Muscle layer of duodenum (tissue), 2 donors: ENCODE results near the gene YTHDC2.

Experiments
- H3K27ac ChIP-seq: one replicate; pipeline ENCODE4 v1.7.0; 2013; ENCODE audit warnings: mild to moderate bottlenecking, low read length
- H3K27me3 ChIP-seq: one replicate; pipeline ENCODE4 v1.7.0; 2013; ENCODE audit warnings: low read depth, mild to moderate bottlenecking, control low read depth, low read length
- H3K36me3 ChIP-seq, 2 donors: one replicate each; pipeline ENCODE4 v1.7.0; 2013; ENCODE audit warnings: low read length in 2 of 2, control low read depth in 1 of 2, mild to moderate bottlenecking in 1 of 2; ENCODE audit not compliant: insufficient read depth in 2 of 2, control insufficient read depth in 1 of 2
- H3K4me1 ChIP-seq, 2 donors: one replicate each; pipeline ENCODE4 v1.7.0; 2013; ENCODE audit warnings: low read length in 2 of 2, mild to moderate bottlenecking in 2 of 2, control low read depth in 1 of 2, moderate library complexity in 1 of 2; ENCODE audit not compliant: insufficient read depth in 2 of 2, control insufficient read depth in 1 of 2
- H3K4me3 ChIP-seq, 2 donors: one replicate each; pipeline ENCODE4 v1.7.0; 2013; ENCODE audit warnings: low read length in 2 of 2, low read depth in 1 of 2, mild to moderate bottlenecking in 1 of 2
- H3K9me3 ChIP-seq, 2 donors: one replicate each; pipeline ENCODE4 v1.7.0; 2013; ENCODE audit warnings: low read length in 2 of 2, control low read depth in 1 of 2, mild to moderate bottlenecking in 1 of 2; ENCODE audit not compliant: control insufficient read depth in 1 of 2
- donor health status: healthy.

YTHDC2 gene

GRCh38 chr5:113493446-113493845, 20.0 kb upstream of the YTHDC2 start:
- Histone ChIP-seq H3K4me3 (no peak overlapping the region), H3K27me3 (peaks cover 7% of the 10 kb centered on the region), H3K9me3 (peaks cover 9 to 13% of the 10 kb centered on the region in 2 donors), H3K4me1 (peaks cover 0 to 7% of the 10 kb centered on the region in 2 donors), H3K27ac (no peak overlapping the region), H3K36me3 (no peaks in the 10 kb centered on the region)

- H3K9me3 ChIP-seq = peaks cover 7 to 8% of the 10 kb centered on the region in 2 donors
- no peaks in the 10 kb centered on the region for H3K27me3 ChIP-seq
- H3K27ac ChIP-seq = no peak overlapping the region
- H3K4me3 ChIP-seq = no peak overlapping the region
- H3K4me1 ChIP-seq = no peaks in the 10 kb centered on the region
- no peaks in the 10 kb centered on the region for H3K36me3 ChIP-seq
These were observed 18.1 kb upstream of the YTHDC2 start for GRCh38 chr5:113495422-113495841.

GRCh38 chr5:113502073-113502472, 11.4 kb upstream of the YTHDC2 start:
- Histone ChIP-seq H3K4me3 (no peak overlapping the region), H3K36me3 (no peaks in the 10 kb centered on the region), H3K27me3 (no peaks in the 10 kb centered on the region), H3K27ac (no peak overlapping the region), H3K9me3 (no peaks in the 10 kb centered on the region), H3K4me1 (no peaks in the 10 kb centered on the region)

- no peaks in the 10 kb centered on the region for H3K9me3 ChIP-seq
- no peaks in the 10 kb centered on the region for H3K27me3 ChIP-seq
- no peaks in the 10 kb centered on the region for H3K4me1 ChIP-seq
- H3K27ac ChIP-seq = no peak overlapping the region
- no peak overlapping the region for H3K4me3 ChIP-seq
- H3K36me3 ChIP-seq = no peaks in the 10 kb centered on the region
These were observed 10.3 kb upstream of the YTHDC2 start for GRCh38 chr5:113503146-113503545.

GRCh38 chr5:113505181-113505580, 8.3 kb upstream of the YTHDC2 start:
- Histone ChIP-seq H3K4me1 (no peaks in the 10 kb centered on the region), H3K36me3 (no peaks in the 10 kb centered on the region), H3K27me3 (no peaks in the 10 kb centered on the region), H3K9me3 (no peaks in the 10 kb centered on the region), H3K27ac (no peak overlapping the region), H3K4me3 (no peak overlapping the region)

GRCh38 chr5:113507601-113508000, 5.9 kb upstream of the YTHDC2 start:
- Histone ChIP-seq H3K4me3 (no peak overlapping the region), H3K36me3 (no peaks in the 10 kb centered on the region), H3K4me1 (no peaks in the 10 kb centered on the region), H3K27ac (no peak overlapping the region), H3K27me3 (no peaks in the 10 kb centered on the region), H3K9me3 (no peaks in the 10 kb centered on the region)

- Histone ChIP-seq H3K27ac (no peak overlapping the region), H3K36me3 (no peaks in the 10 kb centered on the region), H3K27me3 (no peaks in the 10 kb centered on the region), H3K9me3 (no peaks in the 10 kb centered on the region), H3K4me3 (no peak overlapping the region), H3K4me1 (no peaks in the 10 kb centered on the region)
These were observed 4.7 kb upstream of the YTHDC2 start for GRCh38 chr5:113508756-113509155.

GRCh38 chr5:113510836-113511451, 2.5 kb upstream of the YTHDC2 start:
- no peaks in the 10 kb centered on the region for H3K27me3 ChIP-seq
- H3K4me1 ChIP-seq = peaks cover 5 to 6% of the 10 kb centered on the region in 2 donors
- no peaks in the 10 kb centered on the region for H3K36me3 ChIP-seq
- no peak overlapping the region for H3K4me3 ChIP-seq
- H3K27ac ChIP-seq = no peak overlapping the region
- no peaks in the 10 kb centered on the region for H3K9me3 ChIP-seq

- Histone ChIP-seq H3K4me1 (peaks cover 5 to 16% of the 10 kb centered on the region in 2 donors), H3K36me3 (peaks cover under 1 to 6% of the 10 kb centered on the region in 2 donors), H3K27me3 (no peaks in the 10 kb centered on the region), H3K27ac (no peak overlapping the region), H3K4me3 (no peak overlapping the region), H3K9me3 (no peaks in the 10 kb centered on the region)
These were observed 1.2 kb upstream of the YTHDC2 start for GRCh38 chr5:113512341-113512740.

- Histone ChIP-seq H3K9me3 (no peaks in the 10 kb centered on the region), H3K4me1 (peaks cover 5 to 16% of the 10 kb centered on the region in 2 donors), H3K36me3 (peaks cover 6 to 9% of the 10 kb centered on the region in 2 donors), H3K27ac (peak overlapping the region; percentile 79), H3K4me3 (peak overlapping the region; percentile 69 to 83), H3K27me3 (no peaks in the 10 kb centered on the region)
These were observed 768 bp downstream of the YTHDC2 start for GRCh38 chr5:113514289-113514635.

- H3K36me3 ChIP-seq = peaks cover 12% of the 10 kb centered on the region in 2 donors
- peaks cover 5 to 16% of the 10 kb centered on the region in 2 donors for H3K4me1 ChIP-seq
- H3K27me3 ChIP-seq = no peaks in the 10 kb centered on the region
These were observed 5.4 kb downstream of the YTHDC2 start for GRCh38 chr5:113518884-113519283.

GRCh38 chr5:113519412-113519811, 5.9 kb downstream of the YTHDC2 start:
- H3K27me3 ChIP-seq = no peaks in the 10 kb centered on the region
- H3K9me3 ChIP-seq = no peaks in the 10 kb centered on the region
- H3K36me3 ChIP-seq = peaks cover 12% of the 10 kb centered on the region in 2 donors
- no peak overlapping the region for H3K27ac ChIP-seq
- H3K4me3 ChIP-seq = no peak overlapping the region
- peaks cover 3 to 18% of the 10 kb centered on the region in 2 donors for H3K4me1 ChIP-seq

More at GRCh38 chr5:113518884-113519283, 5.4 kb downstream of the YTHDC2 start:
- Histone ChIP-seq H3K27ac (no peak overlapping the region), H3K4me3 (no peak overlapping the region), H3K9me3 (no peaks in the 10 kb centered on the region)
